Mammary epithelial cell (primary cell): ENCODE data around the gene MYCN.

ENCODE experiments used
- CTCF ChIP-seq, 2 donors: IDR thresholded peaks in 1 of 2; conservative IDR thresholded peaks in 1 of 2; 2 replicates each; pipeline ENCODE4 v1.5.1; 2011 to 2012; ENCODE audit warnings: inconsistent platforms in 2 of 2, low read length in 2 of 2, mild to moderate bottlenecking in 2 of 2, control low read depth in 1 of 2, low read depth in 1 of 2; ENCODE audit not compliant: insufficient read depth in 1 of 2; ENCODE audit errors: extremely low read depth in 1 of 2
- EZH2 ChIP-seq: IDR thresholded peaks from 2 replicates; pipeline ENCODE4 v1.6.1; 2012; ENCODE audit warnings: low read length, inconsistent platforms, borderline replicate concordance

GRCh38 chr2:15896859-15897258, 43.5 kb upstream of the MYCN start:
- TF ChIP-seq CTCF (conservative IDR thresholded peaks at IDR 0.05 in 1 of 2, IDR thresholded peaks at IDR 0.05 in 1 of 2; ENCODE audit: extremely low read depth in 1 of 2, insufficient read depth in 1 of 2, low read depth in 1 of 2, low read length in 2 of 2) = no peak
- TF ChIP-seq EZH2 = no peak
